Pancreas (tissue), 10 donors: ENCODE data around the gene PCDHB13. TPM values are rescaled to one million over a fixed set of nuclear protein-coding genes. Genes with fewer than 3 reads are reported as not detected.

Source experiments
- ATAC-seq, 4 donors: fragments of 200-7000 bp; cut with Tn5 transposase; one replicate each; pipeline versions ENCODE4 v1.8.0 to v1.9.1; 2020; ENCODE audit warnings: mild to moderate bottlenecking in 4 of 4, moderate library complexity in 4 of 4
- DNase-seq, 6 donors: peaks; one replicate each; pipeline ENCODE4 v3.0.0-alpha.2; 2020
- FAIRE-seq: peaks from 2 replicates; lab custom pipeline; 2012; peaks lifted over from hg19 to GRCh38; lab: Jason Lieb, UNC
- H3K27ac ChIP-seq, 4 donors: fragments of 200-600 bp; sonication (generic); 1 replicate in 3 of 4; 2 replicates in 1 of 4; pipeline versions ENCODE4 v1.5.0 to v1.8.0; 2020
- H3K27me3 ChIP-seq, 4 donors: fragments of 200-600 bp; one replicate each; pipeline ENCODE4 v1.8.0; 2021
- H3K36me3 ChIP-seq, 3 donors: fragments of 200-600 bp; sonication (generic) in 1 of 3; one replicate each; pipeline versions ENCODE4 v1.5.0 to v1.8.0; 2020 to 2021
- H3K4me1 ChIP-seq, 3 donors: fragments of 200-600 bp; one replicate each; pipeline ENCODE4 v1.8.0; 2021
- H3K4me3 ChIP-seq, 4 donors: fragments of 200-600 bp; sonication (generic) in 2 of 4; one replicate each; pipeline versions ENCODE4 v1.5.0 to v1.8.0; 2020 to 2021
- H3K9me3 ChIP-seq, 4 donors: fragments of 200-600 bp; one replicate each; pipeline ENCODE4 v1.8.0; 2021
- CTCF ChIP-seq, 4 donors: fragments of 200-600 bp; sonication (generic) in 3 of 4; IDR thresholded peaks; one replicate each; pipeline versions ENCODE4 v1.5.0 to v1.8.0; 2021; ENCODE audit warnings: antibody characterized with exemption in 4 of 4
- WGBS, 2 donors: extraction: QIAGEN DNeasy Blood & Tissue Kit; methylation state at CpG; one replicate each; pipeline ENCODE4 v1.1.7; 2013; 5-methylcytosine and 5-hydroxymethylcytosine counted together
- intact Hi-C, 3 donors: fragments of 100-400 bp; cut with DNase I; formaldehyde crosslinking; loops; one replicate each; pipeline versions ENCODE4 v1.11.1 to v1.14.2; 2022
- polyA plus RNA-seq, 2 donors: library from polyadenylated mRNA; stranded (reverse); fragments of 200-250 nt; gene quantifications; one replicate each; pipeline ENCODE4 v1.2.3, GENCODE V29; 2013
- total RNA-seq, 6 donors: library from RNA; stranded (reverse); fragmentation: NEBNext Ultra II Directional in 4 of 6; extraction: Animal tissue kit (Norgen Biotek cat#: 25700) in 4 of 6; gene quantifications; one replicate each; pipeline versions ENCODE4 v1.2.1 to v1.2.4, GENCODE V29; 2021 to 2023
- donor health status: healthy with polysubstance abuse.
- donor health status: DM: no; HTN: no; CAD: no; lungs with moderate emphysema.
- donor health status: DM: no; HTN: no; CAD: no.
- donor health status: control.
- donor health status: control.
- donor health status: Bipolar disorder and iron deficiency.
- donor health status: DM: yes; HTN: yes; CAD: no.
- donor health status: DM: no; HTN: no; CAD: no.
- donor health status: DM: no; HTN: no; CAD: no.
- donor health status: DM: yes; HTN: yes; CAD: no.

PCDHB13 gene
- total and polyA plus RNA-seq, 8 donors: 1.2 to 3.3 (median 2.7) TPM

- peaks cover 0 to 13% (median 9%) of the 10 kb centered on the region in 4 donors for H3K9me3 ChIP-seq
- no peak for ATAC-seq
- H3K27ac ChIP-seq: no peak overlapping the region
- DNase-seq: no peak
- no peaks in the 10 kb centered on the region for H3K36me3 ChIP-seq
- FAIRE-seq: no peak
- no peaks in the 10 kb centered on the region for H3K4me1 ChIP-seq
- H3K4me3 ChIP-seq: no peak overlapping the region
- H3K27me3 ChIP-seq: no peaks in the 10 kb centered on the region
- intact Hi-C loops: no loop called here
- TF ChIP-seq CTCF (IDR thresholded peaks at IDR 0.05): no peak
Measured at GRCh38 chr5:141258948-141259347, 45.2 kb downstream of the PCDHB13 start.

- no peaks in the 10 kb centered on the region for H3K27me3 ChIP-seq
- intact Hi-C loops: no loop called here
- H3K4me3 ChIP-seq: no peak overlapping the region
- DNase-seq: no peak
- 70 to 76% methylated on average over 5 of the region's 5 CpGs for WGBS, 2 donors
- no peak for FAIRE-seq
- no peaks in the 10 kb centered on the region for H3K36me3 ChIP-seq
- no peak overlapping the region for H3K27ac ChIP-seq
- TF ChIP-seq CTCF (IDR thresholded peaks at IDR 0.05): no peak
- H3K4me1 ChIP-seq: no peaks in the 10 kb centered on the region
- H3K9me3 ChIP-seq: peaks cover 0 to 18% (median 8%) of the 10 kb centered on the region in 4 donors
- no peak for ATAC-seq
Measured at GRCh38 chr5:141260458-141261237, 46.9 kb downstream of the PCDHB13 start.

- no peaks in the 10 kb centered on the region for H3K27me3 ChIP-seq
- no peaks in the 10 kb centered on the region for H3K36me3 ChIP-seq
- DNase-seq (no peak), ATAC-seq (no peak), FAIRE-seq (no peak)
- no peak for TF ChIP-seq CTCF (IDR thresholded peaks at IDR 0.05)
- H3K4me3 ChIP-seq: no peak overlapping the region
- intact Hi-C loops: no loop called here
- peaks cover 0 to 24% (median 8%) of the 10 kb centered on the region in 4 donors for H3K9me3 ChIP-seq
- 72 to 77% methylated on average over 1 of the region's 1 CpG for WGBS, 2 donors
- H3K4me1 ChIP-seq: no peaks in the 10 kb centered on the region
- no peak overlapping the region for H3K27ac ChIP-seq
Measured at GRCh38 chr5:141261238-141261546, 47.5 kb downstream of the PCDHB13 start.

Other genes starting within 250 kb of the PCDHB13 start
Only the 30 nearest of the 37 such genes appear.
- under 1 TPM; 0.09 to 0.35 (median 0.14) TPM for gene PCDHB1, start 162.5 kb upstream of the PCDHB13 start, total RNA-seq
- gene PCDHB1, start 162.5 kb upstream of the PCDHB13 start, polyA plus RNA-seq: under 1 TPM; 0.02 to 0.08 TPM
- gene PCDHB2, start 119.3 kb upstream of the PCDHB13 start, total RNA-seq: 1 to 10 TPM in 2 of 6 donors, under 1 TPM in 4; 0.56 to 2.2 (median 0.62) TPM
- gene PCDHB2, start 119.3 kb upstream of the PCDHB13 start, polyA plus RNA-seq: under 1 TPM; 0.23 to 0.70 TPM
- gene PCDHB3, start 113.4 kb upstream of the PCDHB13 start, total RNA-seq: 1 to 10 TPM in 3 of 6 donors, under 1 TPM in 3; 0.41 to 2.2 (median 1.0) TPM
- gene PCDHB3, start 113.4 kb upstream of the PCDHB13 start, polyA plus RNA-seq: 1 to 10 TPM in 1 of 2 donors, under 1 TPM in 1; 0.42 to 1.4 TPM
- 1 to 10 TPM; 3.3 to 7.2 (median 4.5) TPM for gene PCDHB4, start 92.1 kb upstream of the PCDHB13 start, total RNA-seq
- gene PCDHB4, start 92.1 kb upstream of the PCDHB13 start, polyA plus RNA-seq: 1 to 10 TPM; 1.2 to 5.1 TPM
- gene PCDHB5, start 78.7 kb upstream of the PCDHB13 start, total RNA-seq: 1 to 10 TPM; 2.4 to 6.7 (median 4.6) TPM
- gene PCDHB5, start 78.7 kb upstream of the PCDHB13 start, polyA plus RNA-seq: 1 to 10 TPM; 2.3 to 3.6 TPM
- gene PCDHB6, start 63.9 kb upstream of the PCDHB13 start, total RNA-seq: under 1 TPM; 0.31 to 0.55 (median 0.45) TPM
- under 1 TPM; 0.46 to 0.52 TPM for gene PCDHB6, start 63.9 kb upstream of the PCDHB13 start, polyA plus RNA-seq
- under 1 TPM; 0.23 to 0.70 (median 0.45) TPM for gene PCDHB7, start 41.3 kb upstream of the PCDHB13 start, total RNA-seq
- under 1 TPM; 0.15 to 0.49 TPM for gene PCDHB7, start 41.3 kb upstream of the PCDHB13 start, polyA plus RNA-seq
- 1 to 10 TPM in 5 of 6 donors, under 1 TPM in 1; 0.43 to 2.9 (median 2.4) TPM for gene PCDHB8, start 36.1 kb upstream of the PCDHB13 start, total RNA-seq
- gene PCDHB8, start 36.1 kb upstream of the PCDHB13 start, polyA plus RNA-seq: under 1 TPM; 0.46 to 0.49 TPM
- 1 to 10 TPM in 5 of 6 donors, under 1 TPM in 1; 0.98 to 2.5 (median 1.8) TPM for gene PCDHB16, start 31.5 kb upstream of the PCDHB13 start, total RNA-seq
- gene PCDHB16, start 31.5 kb upstream of the PCDHB13 start, polyA plus RNA-seq: 1 to 10 TPM in 1 of 2 donors, under 1 TPM in 1; 0.87 to 1.5 TPM
- gene PCDHB9, start 26.8 kb upstream of the PCDHB13 start, total RNA-seq: 1 to 10 TPM in 1 of 6 donors, under 1 TPM in 5; 0.35 to 1.1 (median 0.51) TPM
- 1 to 10 TPM in 1 of 2 donors, under 1 TPM in 1; 0.76 to 1.2 TPM for gene PCDHB9, start 26.8 kb upstream of the PCDHB13 start, polyA plus RNA-seq
- 1 to 10 TPM in 1 of 6 donors, under 1 TPM in 5; 0.49 to 1.5 (median 0.63) TPM for gene PCDHB10, start 21.6 kb upstream of the PCDHB13 start, total RNA-seq
- gene PCDHB10, start 21.6 kb upstream of the PCDHB13 start, polyA plus RNA-seq: 1 to 10 TPM in 1 of 2 donors, under 1 TPM in 1; 0.30 to 1.4 TPM
- gene PCDHB11, start 14.3 kb upstream of the PCDHB13 start, total RNA-seq: 1 to 10 TPM; 2.1 to 9.0 (median 4.9) TPM
- gene PCDHB11, start 14.3 kb upstream of the PCDHB13 start, polyA plus RNA-seq: 1 to 10 TPM in 1 of 2 donors, under 1 TPM in 1; 0.72 to 2.3 TPM
- 1 to 10 TPM; 1.3 to 2.5 (median 1.5) TPM for gene PCDHB12, start 5.2 kb upstream of the PCDHB13 start, total RNA-seq
- 1 to 10 TPM in 1 of 2 donors, under 1 TPM in 1; 0.46 to 1.3 TPM for gene PCDHB12, start 5.2 kb upstream of the PCDHB13 start, polyA plus RNA-seq
- gene PCDHB14, start 9.4 kb downstream of the PCDHB13 start, total RNA-seq: 1 to 10 TPM; 1.9 to 2.7 (median 2.1) TPM
- 1 to 10 TPM; 2.8 to 2.9 TPM for gene PCDHB14, start 9.4 kb downstream of the PCDHB13 start, polyA plus RNA-seq
- 1 to 10 TPM; 1.7 to 2.6 (median 2.4) TPM for gene PCDHB15, start 31.5 kb downstream of the PCDHB13 start, total RNA-seq
- 1 to 10 TPM; 1.8 to 2.8 TPM for gene PCDHB15, start 31.5 kb downstream of the PCDHB13 start, polyA plus RNA-seq
- under 1 TPM in 5 of 6 donors, not detected in 1; 0.14 to 0.69 (median 0.19) TPM for gene SLC25A2, start 90.1 kb downstream of the PCDHB13 start, total RNA-seq
- gene SLC25A2, start 90.1 kb downstream of the PCDHB13 start, polyA plus RNA-seq: under 1 TPM in 1 of 2 donors, not detected in 1; 0.30 TPM
- 10 to 100 TPM; 17.7 to 40.2 (median 22.7) TPM for gene TAF7, start 106.9 kb downstream of the PCDHB13 start, total RNA-seq
- gene TAF7, start 106.9 kb downstream of the PCDHB13 start, polyA plus RNA-seq: 10 to 100 TPM; 16.6 to 47.4 TPM
- gene PCDHGA1, start 116.6 kb downstream of the PCDHB13 start, total RNA-seq: under 1 TPM; 0.22 to 0.67 (median 0.40) TPM
- under 1 TPM; 0.19 to 0.33 TPM for gene PCDHGA1, start 116.6 kb downstream of the PCDHB13 start, polyA plus RNA-seq
- 1 to 10 TPM in 5 of 6 donors, under 1 TPM in 1; 0.75 to 2.1 (median 1.5) TPM for gene PCDHGA2, start 124.8 kb downstream of the PCDHB13 start, total RNA-seq
- gene PCDHGA2, start 124.8 kb downstream of the PCDHB13 start, polyA plus RNA-seq: under 1 TPM; 0.46 to 0.94 TPM
- gene PCDHGA3, start 129.9 kb downstream of the PCDHB13 start, total RNA-seq: 1 to 10 TPM in 5 of 6 donors, under 1 TPM in 1; 0.98 to 2.4 (median 1.7) TPM
- gene PCDHGA3, start 129.9 kb downstream of the PCDHB13 start, polyA plus RNA-seq: under 1 TPM; 0.52 to 0.87 TPM
- gene PCDHGB1, start 136.2 kb downstream of the PCDHB13 start, total RNA-seq: 1 to 10 TPM; 1.5 to 3.2 (median 1.9) TPM
- gene PCDHGB1, start 136.2 kb downstream of the PCDHB13 start, polyA plus RNA-seq: 1 to 10 TPM in 1 of 2 donors, under 1 TPM in 1; 0.31 to 1.1 TPM
- gene PCDHGA4, start 141.1 kb downstream of the PCDHB13 start, total RNA-seq: 1 to 10 TPM; 1.8 to 2.9 (median 2.2) TPM
- gene PCDHGA4, start 141.1 kb downstream of the PCDHB13 start, polyA plus RNA-seq: 1 to 10 TPM in 1 of 2 donors, under 1 TPM in 1; 0.61 to 1.0 TPM
- gene PCDHGB2, start 146.1 kb downstream of the PCDHB13 start, total RNA-seq: 1 to 10 TPM; 1.8 to 2.8 (median 2.2) TPM
- gene PCDHGB2, start 146.1 kb downstream of the PCDHB13 start, polyA plus RNA-seq: 1 to 10 TPM in 1 of 2 donors, under 1 TPM in 1; 0.63 to 1.1 TPM
- 1 to 10 TPM; 1.2 to 2.1 (median 1.6) TPM for gene PCDHGA5, start 150.2 kb downstream of the PCDHB13 start, total RNA-seq
- 1 to 10 TPM in 1 of 2 donors, under 1 TPM in 1; 0.40 to 1.1 TPM for gene PCDHGA5, start 150.2 kb downstream of the PCDHB13 start, polyA plus RNA-seq
- 1 to 10 TPM; 1.7 to 3.0 (median 2.3) TPM for gene PCDHGB3, start 156.3 kb downstream of the PCDHB13 start, total RNA-seq
- gene PCDHGB3, start 156.3 kb downstream of the PCDHB13 start, polyA plus RNA-seq: under 1 TPM; 0.59 to 0.99 TPM
- 1 to 10 TPM; 1.4 to 3.1 (median 2.0) TPM for gene PCDHGA6, start 160.0 kb downstream of the PCDHB13 start, total RNA-seq
- gene PCDHGA6, start 160.0 kb downstream of the PCDHB13 start, polyA plus RNA-seq: 1 to 10 TPM; 1.1 to 1.4 TPM
- gene PCDHGA7, start 168.8 kb downstream of the PCDHB13 start, total RNA-seq: 1 to 10 TPM; 1.2 to 2.0 (median 1.7) TPM
- gene PCDHGA7, start 168.8 kb downstream of the PCDHB13 start, polyA plus RNA-seq: 1 to 10 TPM in 1 of 2 donors, under 1 TPM in 1; 0.92 to 1.3 TPM
- gene PCDHGB4, start 173.8 kb downstream of the PCDHB13 start, total RNA-seq: 1 to 10 TPM; 1.5 to 3.1 (median 1.9) TPM
- gene PCDHGB4, start 173.8 kb downstream of the PCDHB13 start, polyA plus RNA-seq: under 1 TPM; 0.56 to 0.65 TPM
- 1 to 10 TPM in 2 of 6 donors, under 1 TPM in 4; 0.72 to 1.1 (median 0.91) TPM for gene PCDHGA8, start 178.7 kb downstream of the PCDHB13 start, total RNA-seq
- under 1 TPM; 0.12 to 0.49 TPM for gene PCDHGA8, start 178.7 kb downstream of the PCDHB13 start, polyA plus RNA-seq
- 1 to 10 TPM; 4.0 to 7.9 (median 5.4) TPM for gene PCDHGB5, start 184.0 kb downstream of the PCDHB13 start, total RNA-seq
- gene PCDHGB5, start 184.0 kb downstream of the PCDHB13 start, polyA plus RNA-seq: 1 to 10 TPM; 1.1 to 1.4 TPM